K562 (cell line): ENCODE measurements around the gene TRAP1. TPM values are rescaled to one million over a fixed set of nuclear protein-coding genes. Genes with fewer than 3 reads are reported as not detected.

ENCODE experiments used
- DPF2 ChIP-seq: fragments of 450-650 bp; IDR thresholded peaks from 2 replicates; pipeline ENCODE4 v1.6.1; 2016
- FOXK2 ChIP-seq, 2 experiments: fragments of 450-650 bp; IDR thresholded peaks in 1 of 2; conservative IDR thresholded peaks in 1 of 2; 2 replicates each; pipeline ENCODE4 v1.6.1; 2016; ENCODE audit warnings: low read depth in 2 of 2, mild to moderate bottlenecking in 1 of 2
- KDM1A ChIP-seq, 2 experiments: fragments of 450-650 bp; IDR thresholded peaks; 2 replicates each; pipeline ENCODE4 v1.6.1; 2016; ENCODE audit warnings: mild to moderate bottlenecking in 2 of 2
- KDM5B ChIP-seq: fragments of 200-600 bp; sonication (generic); IDR thresholded peaks from 2 replicates; pipeline ENCODE4 v1.6.1; 2012; ENCODE audit warnings: low read depth, mild to moderate bottlenecking, moderate library complexity, low read length, control low read depth, inconsistent platforms; ENCODE audit not compliant: insufficient replicate concordance
- MAFK ChIP-seq: IDR thresholded peaks from 2 replicates; pipeline ENCODE4 v1.6.1; 2011; ENCODE audit warnings: low read length, improper control_type of control experiment
- MED1 ChIP-seq: sonication (generic); formaldehyde crosslinking; IDR thresholded peaks from 2 replicates; pipeline ENCODE4 v1.8.1; 2023; ENCODE audit warnings: missing genetic modification reagents, borderline replicate concordance
- NR2C2 ChIP-seq, 2 experiments: fragments of 200-800 bp in 1 of 2; sonication (Bioruptor generic) in 1 of 2; sonication (generic) in 1 of 2; formaldehyde crosslinking in 1 of 2; IDR thresholded peaks; 2 replicates each; pipeline versions ENCODE4 v1.6.1 to v1.8.0; 2016 to 2022; ENCODE audit warnings: mild to moderate bottlenecking in 1 of 2, missing compliant biosample characterization in 1 of 2, missing genetic modification characterization in 1 of 2, missing genetic modification reagents in 1 of 2
- PHF8 ChIP-seq: fragments of 200-600 bp; sonication (generic); IDR thresholded peaks from 2 replicates; pipeline ENCODE4 v1.6.1; 2012; ENCODE audit warnings: mixed run types, mild to moderate bottlenecking, inconsistent platforms, low read length, moderate library complexity, borderline replicate concordance
- POLR2AphosphoS5 ChIP-seq: IDR thresholded peaks from 2 replicates; pipeline ENCODE4 v1.6.1; 2011; ENCODE audit warnings: mild to moderate bottlenecking, low read depth, low read length, moderate library complexity; ENCODE audit not compliant: control insufficient read depth, insufficient read depth
- PURB ChIP-seq: sonication (generic); formaldehyde crosslinking; IDR thresholded peaks from 2 replicates; pipeline ENCODE4 v1.9.0; 2021; ENCODE audit warnings: low read depth, mild to moderate bottlenecking, missing genetic modification reagents
- RBM14 ChIP-seq: fragments of 200-400 bp; formaldehyde crosslinking; IDR thresholded peaks from 2 replicates; pipeline ENCODE4 v1.6.1; 2018; ENCODE audit warnings: low read depth, mild to moderate bottlenecking, low read length, moderate library complexity, borderline replicate concordance; ENCODE audit not compliant: insufficient read depth
- SIX5 ChIP-seq, 2 experiments: IDR thresholded peaks; 2 replicates each; pipeline ENCODE4 v1.6.1; 2011; ENCODE audit warnings: low read length in 2 of 2, borderline replicate concordance in 1 of 2, low read depth in 1 of 2, mild to moderate bottlenecking in 1 of 2, moderate library complexity in 1 of 2; ENCODE audit not compliant: insufficient read depth in 1 of 2
- SNIP1 ChIP-seq: fragments of 450-650 bp; IDR thresholded peaks from 2 replicates; pipeline ENCODE4 v1.7.1; 2017; ENCODE audit warnings: low read depth, mild to moderate bottlenecking
- TSC22D4 ChIP-seq: fragments of 450-650 bp; IDR thresholded peaks from 2 replicates; pipeline ENCODE4 v1.6.1; 2016; ENCODE audit warnings: missing genetic modification characterization, missing biosample characterization, control low read depth
- ZBTB12 ChIP-seq: fragments of 250-450 bp; sonication (Bioruptor Pico); IDR thresholded peaks from 2 replicates; pipeline ENCODE4 v1.4.0; 2020
- ZBTB33 ChIP-seq: sonication (generic); formaldehyde crosslinking; IDR thresholded peaks from 2 replicates; pipeline ENCODE4 v1.8.1; 2023; ENCODE audit warnings: mild to moderate bottlenecking, missing genetic modification reagents
- ZNF121 ChIP-seq: sonication (generic); formaldehyde crosslinking; conservative IDR thresholded peaks from 2 replicates; pipeline ENCODE4 v1.8.0; 2022; ENCODE audit warnings: missing genetic modification reagents
- ZNF143 ChIP-seq: sonication (generic); formaldehyde crosslinking; IDR thresholded peaks from 2 replicates; pipeline ENCODE4 v1.9.0; 2022; ENCODE audit warnings: mild to moderate bottlenecking, missing genetic modification reagents
- ZNF165 ChIP-seq: fragments of 250-450 bp; sonication (Bioruptor Pico); IDR thresholded peaks from 2 replicates; pipeline ENCODE4 v1.4.0; 2020; ENCODE audit warnings: borderline replicate concordance
- ZNF518B ChIP-seq: fragments of 250-450 bp; sonication (Bioruptor Pico); IDR thresholded peaks from 2 replicates; pipeline ENCODE4 v1.5.0; 2021; ENCODE audit warnings: mild to moderate bottlenecking, moderate library complexity
- polyA plus RNA-seq, 8 experiments: library from polyadenylated mRNA; depleted of rRNA in 4 of 8; stranded (reverse) in 5 of 8; unstranded in 3 of 8; fragments of >200 nt; fragmentation: Nextera tagmentation in 2 of 8; fragmentation: Illumina TruSeq in 1 of 8; extraction: Ambion mirVana in 2 of 8; extraction: Trizol in 1 of 8; gene quantifications; 2 replicates each; pipeline versions ENCODE4 v1.2.1 to v1.2.3, GENCODE V29; 2011 to 2014; ENCODE audit warnings: inconsistent platforms in 1 of 8, missing spikeins in 1 of 8
- total RNA-seq, 7 experiments: library from RNA; depleted of rRNA in 6 of 7; stranded (reverse); fragments of >200 nt in 6 of 7; fragmentation: Illumina TruSeq in 2 of 7; extraction: Trizol in 2 of 7; gene quantifications; 2 replicates each; pipeline versions ENCODE4 v1.2.1 to v1.2.3, GENCODE V29; 2011 to 2021; ENCODE audit warnings: low replicate concordance in 1 of 7

TRAP1 gene
- total and polyA plus RNA-seq, 9 of the 15 experiments (the other 6 are each of a cell fraction or from before 2014, with no cell fraction given), result 19.1 to 436 (median 301) TPM

GRCh38 chr16:3612510-3613466, 104.5 kb downstream of the TRAP1 start (continued):
- TF ChIP-seq POLR2AphosphoS5 (no peak), RBM14 (no peak), NR2C2 (CRISPR knock-in tag; IDR thresholded peaks at IDR 0.05) (no peak), NR2C2 (tag; IDR thresholded peaks at IDR 0.05) (no peak), KDM5B (no peak), ZNF121 (peak; percentile 86), ZNF518B (CRISPR knock-in tag) (no peak), MAFK (no peak), PHF8 (no peak), TSC22D4 (tag) (no peak), SIX5 (IDR thresholded peaks at IDR 0.05; ENCODE audit: borderline replicate concordance in 1 of 2, insufficient read depth in 1 of 2, low read depth in 1 of 2, low read length in 2 of 2) (no peak), ZNF165 (no peak), ZNF143 (CRISPR knock-in tag) (no peak), ZBTB33 (CRISPR knock-in tag) (no peak), FOXK2 (conservative IDR thresholded peaks at IDR 0.05 in 1 of 2, IDR thresholded peaks at IDR 0.05 in 1 of 2; ENCODE audit: low read depth in 2 of 2) (peak in 1 of 2 experiments; percentile 49; a peak in 2 of 4 replicates), SNIP1 (no peak), ZBTB12 (CRISPR knock-in tag) (no peak), MED1 (CRISPR knock-in tag) (no peak), PURB (CRISPR knock-in tag) (no peak), DPF2 (no peak), KDM1A (IDR thresholded peaks at IDR 0.05) (peak; percentile 33 to 71; a peak in 3 of 4 replicates)
